Skin epidermis (tissue), 12 donors: ENCODE results near the gene CNKSR3.

ENCODE experiments used
- H3K27ac ChIP-seq, 21 experiments: fragments of 200-600 bp; sonication (generic) in 11 of 21; one replicate each; pipeline ENCODE4 v1.5.0; 2020; ENCODE audit warnings: mild to moderate bottlenecking in 3 of 21, inconsistent platforms in 2 of 21, moderate library complexity in 2 of 21
- H3K4me3 ChIP-seq, 7 experiments: fragments of 200-600 bp; sonication (generic) in 2 of 7; one replicate each; pipeline ENCODE4 v1.5.0; 2020; ENCODE audit warnings: inconsistent platforms in 2 of 7, mild to moderate bottlenecking in 2 of 7, moderate library complexity in 1 of 7

Gene CNKSR3

GRCh38 chr6:154462425-154462824 lies 48.1 kb downstream of the CNKSR3 start:
- no peak overlapping the region for H3K27ac ChIP-seq
- no peak overlapping the region for H3K4me3 ChIP-seq

- no peak overlapping the region for H3K27ac ChIP-seq
- H3K4me3 ChIP-seq: no peak overlapping the region
Observed at GRCh38 chr6:154461348-154461747, 49.1 kb downstream of the CNKSR3 start.

DNA sequence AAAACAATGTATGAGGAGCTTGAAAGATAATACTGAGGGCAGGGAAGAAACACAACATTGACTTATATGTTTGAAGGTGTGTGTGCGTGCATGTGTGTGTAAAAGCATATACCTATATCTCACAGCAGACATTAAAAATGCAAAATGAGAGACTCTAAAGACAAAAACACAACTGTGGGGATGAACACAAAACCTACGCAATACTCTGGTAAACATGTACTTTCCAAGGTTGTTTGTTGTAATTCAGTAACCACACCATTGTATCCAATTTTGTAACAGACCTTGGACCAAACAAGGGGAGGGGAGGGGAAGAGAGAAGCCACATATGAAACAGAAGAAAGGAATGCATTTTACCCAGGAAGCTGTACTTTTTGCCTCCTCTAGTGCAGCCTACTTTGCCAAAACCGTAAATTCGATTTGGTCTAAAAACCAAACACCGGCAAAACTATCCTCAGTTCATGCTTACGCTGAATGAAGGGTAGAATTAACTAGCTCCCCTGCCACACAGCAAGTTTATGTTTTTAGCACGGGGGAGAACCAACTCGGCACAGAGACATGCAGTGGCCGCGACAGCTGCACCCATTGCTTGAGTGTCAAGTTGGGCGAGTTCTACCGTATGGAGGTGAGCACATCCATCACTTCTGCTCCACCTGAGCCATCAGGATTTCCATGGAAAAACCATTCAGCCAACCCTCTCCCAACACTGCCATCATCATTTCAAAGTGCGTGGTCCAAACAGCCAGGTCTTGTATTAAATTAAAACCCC lies 50.0 kb downstream of the CNKSR3 start:
- H3K27ac ChIP-seq: no peak overlapping the region

DNA sequence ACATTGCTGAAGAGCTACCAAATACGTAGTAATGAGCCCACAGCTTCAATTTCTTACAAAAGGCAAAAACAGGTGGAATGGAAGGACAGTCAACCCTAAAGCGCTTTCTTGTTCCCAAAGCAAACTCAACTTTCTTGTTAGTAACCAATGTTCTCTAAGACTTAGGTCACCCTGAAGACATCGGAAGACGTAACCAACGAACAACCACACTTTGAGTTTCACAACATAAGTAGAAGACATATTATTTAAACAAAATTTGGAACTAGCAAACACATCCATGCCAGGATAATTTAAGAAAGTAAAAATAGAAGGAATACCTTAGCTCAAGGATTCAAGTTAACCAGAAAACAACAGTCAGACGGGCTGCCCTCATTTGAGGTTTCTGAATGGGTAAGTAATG lies 51.0 kb downstream of the CNKSR3 start:
- H3K4me3 ChIP-seq: no peak overlapping the region

More for the DNA sequence above, 50.0 kb downstream of the CNKSR3 start:
- no peak overlapping the region for H3K4me3 ChIP-seq

DNA sequence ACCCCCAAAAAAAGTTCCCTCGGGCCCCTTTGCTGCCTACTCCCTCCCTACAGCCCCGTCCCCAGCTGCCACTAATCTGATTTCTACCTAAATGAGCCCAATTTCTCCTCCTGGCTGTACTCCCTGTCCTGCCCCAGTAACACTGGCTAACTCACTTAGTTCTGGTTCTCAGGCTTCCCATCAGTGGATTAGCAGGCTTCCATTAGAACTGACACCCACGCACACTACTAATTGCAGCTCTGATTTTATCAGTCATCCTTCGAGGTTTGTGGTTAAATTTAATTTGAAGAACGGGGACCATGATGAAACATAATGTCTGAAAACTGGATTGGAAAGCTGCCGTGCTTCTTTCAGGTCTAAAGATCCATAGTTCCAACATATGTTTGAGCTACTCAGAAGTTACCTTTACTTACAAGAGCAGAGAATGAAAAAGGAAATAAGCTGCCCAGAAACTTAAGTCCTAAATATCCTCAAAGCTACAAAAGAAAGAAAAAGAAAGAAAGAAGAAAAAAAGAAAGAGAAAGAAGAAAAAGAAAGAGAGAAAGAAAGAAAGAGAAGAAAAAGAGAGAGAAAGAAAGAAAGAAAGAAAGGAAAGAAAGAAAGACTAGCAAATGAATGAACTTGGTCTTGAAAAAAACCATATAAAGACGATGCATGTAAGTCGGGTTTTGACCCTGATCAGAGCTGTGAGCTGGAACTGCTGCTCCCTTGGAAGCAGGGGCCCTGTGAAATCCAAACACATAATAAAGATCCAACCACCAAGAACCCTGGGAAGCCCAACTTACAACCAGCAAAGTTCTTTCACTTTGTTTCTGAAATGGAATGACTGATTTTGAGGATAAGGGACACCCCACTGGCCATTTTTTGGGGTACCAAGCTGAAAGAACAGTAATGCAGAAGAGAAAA lies 51.7 kb downstream of the CNKSR3 start:
- Histone ChIP-seq H3K4me3 (no peak overlapping the region), H3K27ac (peak overlapping the region in 2 of 21 experiments; percentile 6 to 15)

More for the DNA sequence above, 51.0 kb downstream of the CNKSR3 start:
- peak overlapping the region in 2 of 21 experiments; percentile 6 to 15 for H3K27ac ChIP-seq

- no peak overlapping the region for H3K27ac ChIP-seq
- H3K4me3 ChIP-seq: no peak overlapping the region
Observed at GRCh38 chr6:154457881-154458284, 52.6 kb downstream of the CNKSR3 start.

DNA sequence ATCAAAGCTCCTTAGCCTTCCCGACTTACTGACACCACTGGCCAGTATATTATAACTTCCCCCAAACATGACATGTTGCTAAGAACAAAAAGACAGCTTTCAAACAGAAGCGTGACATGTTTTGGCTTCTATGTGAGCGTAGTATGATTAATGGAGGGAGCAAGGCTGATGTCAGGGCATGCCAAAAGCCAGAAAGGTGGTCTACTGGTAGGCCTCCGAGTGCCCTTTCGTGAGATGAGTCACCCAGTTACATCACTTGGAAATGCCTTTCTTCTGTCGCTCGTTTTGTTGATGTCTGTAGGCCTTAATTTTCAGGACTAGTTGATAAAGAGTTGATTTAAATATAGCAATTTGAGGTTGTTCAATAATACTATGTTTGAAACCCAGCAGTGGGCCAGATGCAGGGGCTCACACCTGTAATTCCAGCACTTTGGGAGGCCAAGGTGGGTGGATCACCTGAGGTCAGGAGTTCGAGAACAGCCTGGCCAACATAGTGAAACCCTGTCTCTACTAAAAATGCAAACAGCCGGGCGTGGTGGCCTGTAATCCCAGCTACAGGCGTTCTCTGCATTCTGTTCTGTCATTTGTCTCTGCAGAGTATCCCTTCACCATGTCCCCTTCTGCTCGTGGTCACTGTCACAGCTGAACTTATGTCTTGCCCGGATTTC lies 53.3 kb downstream of the CNKSR3 start:
- Histone ChIP-seq H3K4me3 (no peak overlapping the region), H3K27ac (no peak overlapping the region)

GRCh38 chr6:154453329-154453728 lies 57.2 kb downstream of the CNKSR3 start:
- Histone ChIP-seq H3K4me3 (no peak overlapping the region), H3K27ac (no peak overlapping the region)

DNA sequence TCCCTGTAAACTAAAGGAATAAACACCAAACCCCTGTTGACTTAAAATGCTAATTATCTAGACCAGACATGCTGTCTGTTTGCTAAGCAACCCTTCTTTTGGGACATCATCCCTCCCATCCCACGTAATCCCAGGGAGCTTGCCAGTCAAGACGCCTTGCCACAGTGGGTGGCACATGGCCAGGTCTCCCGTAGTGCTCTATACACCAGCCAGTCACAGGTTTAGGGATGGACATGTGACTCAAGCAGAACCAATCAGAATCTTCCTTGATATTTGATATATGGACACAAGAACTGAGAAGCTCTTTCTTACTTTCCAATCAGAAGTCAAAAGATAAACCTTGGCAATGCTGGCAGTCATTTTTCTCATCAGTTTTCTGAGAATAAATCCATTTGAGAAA lies 60.0 kb downstream of the CNKSR3 start:
- Histone ChIP-seq H3K27ac (no peak overlapping the region), H3K4me3 (no peak overlapping the region)

- no peak overlapping the region for H3K4me3 ChIP-seq
- H3K27ac ChIP-seq: no peak overlapping the region
Observed at GRCh38 chr6:154448448-154449096, 61.9 kb downstream of the CNKSR3 start.

GRCh38 chr6:154447954-154448353 lies 62.5 kb downstream of the CNKSR3 start:
- Histone ChIP-seq H3K4me3 (no peak overlapping the region), H3K27ac (no peak overlapping the region)

DNA sequence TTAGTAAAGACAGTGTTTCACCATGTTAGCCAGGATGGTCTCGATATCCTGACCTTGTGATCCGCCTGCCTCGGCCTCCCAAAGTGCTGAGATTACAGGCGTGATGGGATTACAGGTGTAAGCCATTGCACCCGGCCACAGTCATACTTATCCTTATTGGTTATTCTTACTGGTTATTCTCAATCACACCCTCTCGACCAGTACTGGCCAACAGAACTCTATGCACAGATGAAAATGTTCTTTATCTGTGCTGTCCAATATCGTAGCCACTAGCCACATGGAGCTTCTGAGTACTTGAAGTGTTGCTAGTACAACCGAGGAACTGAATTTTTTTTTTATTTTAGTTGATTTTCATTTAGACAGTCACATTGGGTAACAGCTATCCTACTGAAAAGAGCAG lies 63.5 kb downstream of the CNKSR3 start:
- Histone ChIP-seq H3K27ac (no peak overlapping the region), H3K4me3 (no peak overlapping the region)

DNA sequence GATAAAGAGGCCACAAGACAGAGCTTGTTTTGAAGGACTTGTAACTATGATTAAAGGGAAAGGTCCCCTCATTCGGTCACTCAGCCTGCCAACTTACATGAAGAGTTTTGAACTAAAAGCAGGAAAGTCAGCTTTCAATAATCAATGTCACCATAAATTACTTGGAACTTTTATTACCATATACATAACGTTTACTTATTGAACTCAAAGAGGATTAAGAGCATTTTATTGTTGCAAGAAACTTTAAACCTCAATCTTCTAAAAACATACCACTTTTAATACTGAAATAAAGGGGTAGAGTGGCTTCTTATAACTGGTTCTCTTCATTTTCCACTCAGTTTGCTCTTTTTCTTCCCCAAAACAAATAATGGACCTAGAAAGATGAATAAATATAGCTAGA lies 65.1 kb downstream of the CNKSR3 start:
- no peak overlapping the region for H3K27ac ChIP-seq
- no peak overlapping the region for H3K4me3 ChIP-seq

- Histone ChIP-seq H3K4me3 (no peak overlapping the region), H3K27ac (no peak overlapping the region)
Observed at GRCh38 chr6:154441995-154442310, 68.5 kb downstream of the CNKSR3 start.

- Histone ChIP-seq H3K27ac (no peak overlapping the region), H3K4me3 (no peak overlapping the region)
Observed at GRCh38 chr6:154440422-154441043, 70.0 kb downstream of the CNKSR3 start.

DNA sequence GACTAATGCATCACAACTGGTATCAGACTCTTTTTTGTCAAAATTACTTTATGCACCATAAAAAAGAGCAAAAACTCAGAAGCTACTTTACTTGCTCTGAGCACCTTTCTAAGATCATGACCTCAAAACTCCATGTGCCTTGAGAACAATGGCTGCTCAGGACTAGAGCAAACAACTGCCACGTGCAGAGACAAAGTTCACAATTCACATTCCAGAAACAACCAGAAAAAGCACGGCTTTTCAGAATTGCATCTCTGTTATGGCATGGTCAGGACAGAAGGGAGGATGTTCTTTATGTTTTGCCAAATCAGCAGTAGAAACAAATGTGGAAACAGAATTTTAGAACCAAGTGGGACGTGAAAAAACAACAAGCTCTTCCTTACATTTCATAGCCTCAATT lies 70.5 kb downstream of the CNKSR3 start:
- no peak overlapping the region for H3K27ac ChIP-seq
- no peak overlapping the region for H3K4me3 ChIP-seq

- Histone ChIP-seq H3K27ac (no peak overlapping the region), H3K4me3 (no peak overlapping the region)
Observed at GRCh38 chr6:154438882-154439415, 71.5 kb downstream of the CNKSR3 start.

DNA sequence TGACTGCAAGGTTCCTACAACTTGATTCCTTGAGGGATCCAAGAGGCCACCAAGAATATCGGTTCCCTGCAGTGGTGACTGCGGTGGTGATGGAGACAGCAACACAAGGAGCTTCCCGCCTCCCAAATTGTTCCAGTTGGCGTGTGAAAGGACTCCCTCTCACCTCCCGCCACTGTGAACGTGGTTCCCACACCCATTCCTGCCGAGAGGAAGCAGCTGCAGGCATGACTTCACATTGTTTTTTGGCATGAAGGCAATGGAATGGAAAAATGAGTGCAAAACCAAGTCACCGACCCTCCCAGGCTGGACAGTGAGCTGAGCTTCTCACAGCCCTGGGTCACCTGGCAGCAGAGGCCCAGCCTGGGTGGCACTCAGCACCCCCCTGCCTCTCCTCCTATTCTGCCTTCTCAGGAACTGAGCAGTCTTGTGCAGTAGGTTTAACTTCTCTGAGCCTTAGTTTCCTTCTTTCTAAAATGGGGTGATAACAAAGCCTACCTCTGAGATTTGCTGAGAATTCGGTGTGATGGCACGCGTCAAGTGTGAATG lies 75.0 kb downstream of the CNKSR3 start:
- Histone ChIP-seq H3K27ac (no peak overlapping the region), H3K4me3 (no peak overlapping the region)

GRCh38 chr6:154434662-154435061 lies 75.8 kb downstream of the CNKSR3 start:
- Histone ChIP-seq H3K4me3 (no peak overlapping the region), H3K27ac (no peak overlapping the region)
